Sigmoid colon (tissue), 4 donors: ENCODE data around the gene JUND.

Experiments used
- CTCF ChIP-seq, 4 experiments: fragments of 450-650 bp in 3 of 4; fragments of 200-600 bp in 1 of 4; IDR thresholded peaks; one replicate each; pipeline ENCODE4 v1.5.1; 2016 to 2019; ENCODE audit warnings: antibody characterized with exemption in 4 of 4, mild to moderate bottlenecking in 3 of 4, moderate library complexity in 2 of 4
- EP300 ChIP-seq, 4 donors: sonication (generic); formaldehyde crosslinking; IDR thresholded peaks; one replicate each; pipeline ENCODE4 v1.6.1; 2017; ENCODE audit warnings: antibody characterized with exemption in 4 of 4
- POLR2A ChIP-seq, 2 donors: fragments of 450-650 bp; IDR thresholded peaks; one replicate each; pipeline ENCODE4 v1.6.1; 2016; ENCODE audit warnings: antibody characterized with exemption in 2 of 2, mild to moderate bottlenecking in 2 of 2, moderate library complexity in 2 of 2

- TF ChIP-seq POLR2A (IDR thresholded peaks at IDR 0.05): no peak
- no peak for TF ChIP-seq CTCF (IDR thresholded peaks at IDR 0.05)
- TF ChIP-seq EP300 (IDR thresholded peaks at IDR 0.05): no peak
Measured at GRCh38 chr19:18308051-18308947, 26.9 kb upstream of the JUND start.
